Transverse colon (tissue), 3 donors: ENCODE data around the gene TRMT10B.

Experiments
- CTCF ChIP-seq, 5 experiments: fragments of 200-600 bp in 3 of 5; fragments of 450-650 bp in 2 of 5; sonication (generic) in 3 of 5; IDR thresholded peaks; 1 replicate in 2 of 5; 2 replicates in 3 of 5; pipeline ENCODE4 v1.5.1; 2016 to 2017; ENCODE audit warnings: antibody characterized with exemption in 5 of 5, inconsistent platforms in 3 of 5, mild to moderate bottlenecking in 2 of 5, moderate library complexity in 1 of 5
- EP300 ChIP-seq: sonication (generic); formaldehyde crosslinking; IDR thresholded peaks from one replicate; pipeline ENCODE4 v1.6.1; 2017; ENCODE audit warnings: antibody characterized with exemption, low read depth
- POLR2A ChIP-seq: fragments of 450-650 bp; IDR thresholded peaks from one replicate; pipeline ENCODE4 v1.6.1; 2016; ENCODE audit warnings: antibody characterized with exemption, mild to moderate bottlenecking, moderate library complexity

- TF ChIP-seq POLR2A = no peak
- no peak for TF ChIP-seq EP300
- TF ChIP-seq CTCF (IDR thresholded peaks at IDR 0.05) = no peak
These were observed 38.5 kb downstream of the TRMT10B start for GRCh38 chr9:37792122-37792521.
